Panc1 (cell line): ENCODE results near the gene ARHGAP32.

ENCODE experiments used
- CTCF ChIP-seq: fragments of 450-650 bp; IDR thresholded peaks from 2 replicates; pipeline ENCODE4 v1.5.1; 2017; ENCODE audit warnings: mild to moderate bottlenecking
- POLR2AphosphoS5 ChIP-seq: IDR thresholded peaks from 2 replicates; pipeline ENCODE4 v1.6.1; 2012; ENCODE audit warnings: mild to moderate bottlenecking, low read depth, low read length, moderate library complexity
- REST ChIP-seq, 2 experiments: IDR thresholded peaks; 2 replicates each; pipeline ENCODE4 v1.6.1; 2011 to 2012; ENCODE audit warnings: low read depth in 2 of 2, control low read depth in 1 of 2, low read length in 1 of 2, mild to moderate bottlenecking in 1 of 2, moderate library complexity in 1 of 2; ENCODE audit not compliant: insufficient read depth in 1 of 2

- no peak for TF ChIP-seq POLR2AphosphoS5
- TF ChIP-seq CTCF: no peak
- TF ChIP-seq REST (IDR thresholded peaks at IDR 0.05; ENCODE audit: insufficient read depth in 1 of 2, low read depth in 2 of 2, low read length in 1 of 2): no peak
Measured at GRCh38 chr11:128927683-128928336, 264.3 kb downstream of the ARHGAP32 start.
